ENCODE data around the gene TRAF3. TPM values are rescaled to one million over a fixed set of nuclear protein-coding genes. Genes with fewer than 3 reads are reported as not detected.
"Not testable (repeated sequence)": the region's sequence is repeated elsewhere in the genome, so short reads cannot be mapped to it uniquely, and the experiment has no call there.

Gene TRAF3
- polyA plus RNA-seq, 5 donors = 10.5 to 13.1 (median 10.9) TPM

DNA sequence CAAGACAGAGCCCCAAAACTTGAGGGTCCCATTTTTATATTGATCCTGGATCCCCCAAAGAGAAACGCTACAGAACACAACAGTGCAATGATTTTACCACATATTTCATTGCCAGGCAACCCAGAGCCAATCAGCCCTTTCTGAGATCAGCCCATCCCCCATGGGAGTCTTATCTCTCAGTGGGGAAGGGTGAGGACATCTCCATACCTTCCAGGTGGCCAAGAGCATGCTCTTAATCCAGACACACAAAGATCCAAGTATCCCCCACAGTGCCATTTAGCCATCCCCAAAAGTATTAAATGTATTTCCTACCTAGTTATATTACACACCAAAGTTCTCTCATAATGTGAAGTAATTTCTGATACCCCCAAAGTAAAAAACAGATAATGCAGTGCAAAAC, 82.7 kb downstream of the TRAF3 start:
- DNase-seq = no peak

DNA sequence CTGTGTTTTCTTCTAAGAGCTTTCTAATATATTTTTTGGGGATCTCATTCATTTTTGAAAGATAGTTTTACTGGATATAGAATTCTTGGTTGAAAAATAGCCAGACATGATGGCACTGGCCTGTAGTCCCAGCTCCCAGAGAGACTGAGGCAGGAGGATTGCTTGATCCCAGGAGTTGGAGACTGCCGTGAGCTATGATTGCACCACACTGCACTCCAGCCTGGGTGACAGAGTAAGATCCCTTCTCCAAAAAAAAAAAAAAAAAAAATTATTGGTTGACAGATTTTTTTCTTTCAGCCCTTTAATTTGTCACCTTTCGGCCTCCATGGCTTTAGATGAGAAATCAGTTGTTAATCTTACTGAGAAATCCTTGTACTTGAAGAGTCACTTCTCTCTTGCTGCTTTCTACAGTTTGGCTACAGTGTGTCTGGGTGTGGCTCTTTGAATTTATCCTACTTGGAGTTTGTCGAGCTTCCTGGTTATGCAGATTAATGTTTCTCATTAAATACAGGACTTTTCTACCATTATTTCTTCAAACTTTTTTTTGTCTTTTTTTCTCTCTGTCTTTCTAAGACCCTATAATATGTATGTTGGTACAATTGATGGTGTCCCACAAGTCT, 85.0 kb downstream of the TRAF3 start:
- DNase-seq = no peak

DNA sequence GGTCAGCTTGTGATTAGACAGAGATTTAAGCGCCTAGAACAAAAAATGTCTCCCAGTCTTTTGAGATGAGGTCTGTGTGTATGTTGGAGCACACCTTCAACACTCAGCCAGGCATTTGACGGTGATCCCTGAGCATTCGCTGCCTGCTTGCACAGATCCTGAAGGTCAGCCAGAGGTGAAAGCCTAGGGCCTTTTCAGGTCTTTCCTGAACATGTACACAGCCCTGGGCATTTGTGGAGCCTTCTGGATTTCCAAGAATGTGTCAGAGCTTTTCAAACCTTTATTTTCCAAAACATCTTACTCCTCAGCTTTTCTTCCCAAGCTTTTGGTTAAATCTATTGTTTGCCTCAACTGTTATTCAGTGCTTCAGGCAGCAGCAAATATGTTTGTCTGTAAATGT, 86.1 kb downstream of the TRAF3 start:
- no peak for DNase-seq

DNA sequence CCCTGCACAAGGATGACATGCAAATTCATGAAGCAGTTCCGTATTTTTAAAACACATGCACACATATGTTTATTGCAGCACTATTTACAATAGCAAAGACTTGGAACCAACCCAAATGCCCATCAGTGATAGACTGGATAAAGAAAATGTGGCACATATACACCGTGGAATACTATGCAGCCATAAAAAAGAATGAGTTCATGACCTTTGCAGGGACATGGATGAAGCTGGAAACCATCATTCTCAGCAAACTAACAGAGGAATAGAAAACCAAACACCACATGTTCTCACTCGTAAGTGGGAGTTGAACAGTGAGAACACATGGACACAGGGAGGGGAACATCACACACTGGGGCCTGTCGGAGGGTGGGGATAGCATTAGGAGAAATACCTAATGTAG, 88.7 kb downstream of the TRAF3 start:
- DNase-seq = not testable (repeated sequence)

DNA sequence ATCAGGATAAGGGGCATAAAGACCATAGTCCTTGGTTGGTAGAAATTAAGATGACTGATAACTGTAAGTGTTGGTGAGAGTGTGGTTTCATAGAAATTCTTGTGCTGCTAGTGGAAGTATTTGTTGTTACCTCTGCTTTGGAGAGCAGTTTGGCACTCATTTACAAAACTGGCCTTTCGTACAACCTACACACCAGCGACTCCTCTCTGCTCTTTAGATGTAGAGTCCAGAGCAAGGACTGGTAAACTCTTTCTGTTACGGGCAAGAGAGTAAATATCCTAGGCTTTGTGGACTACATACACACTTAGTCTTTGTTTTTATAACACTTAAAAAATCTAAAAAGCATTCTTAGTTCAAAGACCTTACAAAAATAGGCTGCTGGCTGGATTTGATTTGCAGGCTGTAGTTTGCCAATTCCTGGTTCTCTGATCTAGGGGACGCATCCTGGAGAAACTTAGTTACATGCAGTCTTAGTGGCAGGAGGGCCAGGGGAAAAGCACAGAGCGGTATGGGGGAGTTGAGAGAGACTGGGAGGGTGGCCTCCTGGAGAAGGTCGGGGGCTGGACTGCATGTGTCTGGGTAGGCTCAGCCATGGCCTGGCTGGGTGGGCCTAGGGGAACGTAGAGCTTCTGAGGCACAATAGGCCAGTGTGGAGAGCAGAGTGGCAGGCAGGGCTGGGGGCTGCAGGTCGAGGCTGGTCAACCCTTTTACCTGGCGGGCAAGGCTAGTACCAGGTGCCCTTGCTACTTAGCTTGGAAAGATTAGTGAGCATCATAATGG, 89.9 kb downstream of the TRAF3 start:
- DNase-seq = no peak

DNA sequence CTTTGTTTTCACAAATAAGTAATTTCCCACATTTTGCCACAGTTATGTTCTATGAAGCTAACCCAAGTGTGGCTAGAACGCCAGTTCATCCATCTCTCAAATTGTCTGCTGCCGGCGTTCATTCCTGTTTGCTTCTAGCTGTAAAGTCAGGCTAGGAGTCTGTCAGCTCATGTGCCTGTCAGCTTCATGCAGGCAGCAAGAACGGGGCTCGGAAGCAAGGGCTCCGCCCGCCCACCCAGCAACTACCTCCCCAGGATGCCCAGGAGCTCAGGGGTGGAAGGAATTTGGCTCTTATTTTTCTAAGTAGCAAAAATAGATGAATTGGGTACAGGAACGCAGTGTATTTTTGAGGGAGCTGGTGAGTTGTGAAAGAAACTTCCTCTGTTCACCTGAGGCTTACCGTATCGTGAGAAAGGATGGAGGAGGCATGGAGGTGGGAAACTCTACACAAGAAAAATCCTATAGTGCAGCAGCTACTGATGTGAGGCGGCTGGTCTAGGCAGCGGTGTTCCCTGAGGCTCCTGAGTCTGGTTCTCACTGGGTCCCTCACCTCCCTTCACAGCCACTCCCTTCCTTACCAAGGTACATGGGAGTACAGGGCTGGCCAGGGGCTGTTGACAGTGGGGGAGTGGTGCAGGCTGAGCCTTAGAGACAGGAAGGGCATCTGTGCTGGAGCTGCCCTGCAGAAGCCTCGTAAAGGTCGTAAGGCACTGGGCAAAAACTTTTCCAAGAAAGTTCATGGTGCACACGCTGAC, 90.8 kb downstream of the TRAF3 start:
- DNase-seq = no peak

DNA sequence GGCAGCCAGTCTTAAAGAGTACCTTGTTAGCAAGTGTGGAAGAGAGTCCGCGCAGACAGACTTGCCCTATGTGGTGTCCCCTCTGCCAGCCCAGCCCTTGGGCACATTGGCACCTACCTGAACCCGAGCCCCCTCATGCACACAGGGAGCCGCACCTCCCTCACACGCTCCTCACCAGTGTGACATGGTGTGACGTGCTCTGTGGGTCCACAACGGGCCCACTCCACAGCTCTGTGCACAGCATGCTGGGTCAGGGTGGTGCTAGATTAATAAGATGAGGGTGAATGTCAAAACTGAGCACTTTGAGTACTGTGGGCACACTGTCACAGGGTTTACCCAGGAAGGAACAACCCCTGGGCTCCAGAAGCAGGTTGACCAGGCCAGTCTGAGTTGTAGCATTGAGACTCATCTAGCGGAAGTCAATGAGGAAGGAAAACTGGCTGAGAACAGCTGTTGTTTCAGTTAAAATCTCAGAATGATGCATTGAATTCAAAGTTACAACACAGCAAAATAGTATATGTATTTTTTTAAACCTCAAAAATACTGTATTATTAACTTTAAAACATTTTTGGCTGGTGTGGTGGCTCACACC, 91.8 kb downstream of the TRAF3 start:
- no peak for DNase-seq

DNA sequence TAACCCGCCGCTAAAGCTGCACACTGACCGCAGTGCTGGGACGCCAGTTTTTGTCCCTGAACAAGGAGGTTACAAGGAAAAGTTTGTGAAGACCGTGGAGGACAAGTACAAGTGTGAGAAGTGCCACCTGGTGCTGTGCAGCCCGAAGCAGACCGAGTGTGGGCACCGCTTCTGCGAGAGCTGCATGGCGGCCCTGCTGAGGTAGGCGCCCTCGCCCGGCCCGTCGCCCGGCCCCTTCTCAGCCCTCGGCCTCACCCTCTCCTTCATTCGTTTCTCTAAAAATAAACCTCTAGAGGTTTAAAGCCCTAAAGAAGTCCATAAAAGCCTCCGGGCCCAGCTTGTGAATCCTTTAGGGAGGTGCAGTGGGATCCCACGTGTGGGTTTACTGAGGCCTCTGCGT, 93.0 kb downstream of the TRAF3 start:
- DNase-seq = no peak

DNA sequence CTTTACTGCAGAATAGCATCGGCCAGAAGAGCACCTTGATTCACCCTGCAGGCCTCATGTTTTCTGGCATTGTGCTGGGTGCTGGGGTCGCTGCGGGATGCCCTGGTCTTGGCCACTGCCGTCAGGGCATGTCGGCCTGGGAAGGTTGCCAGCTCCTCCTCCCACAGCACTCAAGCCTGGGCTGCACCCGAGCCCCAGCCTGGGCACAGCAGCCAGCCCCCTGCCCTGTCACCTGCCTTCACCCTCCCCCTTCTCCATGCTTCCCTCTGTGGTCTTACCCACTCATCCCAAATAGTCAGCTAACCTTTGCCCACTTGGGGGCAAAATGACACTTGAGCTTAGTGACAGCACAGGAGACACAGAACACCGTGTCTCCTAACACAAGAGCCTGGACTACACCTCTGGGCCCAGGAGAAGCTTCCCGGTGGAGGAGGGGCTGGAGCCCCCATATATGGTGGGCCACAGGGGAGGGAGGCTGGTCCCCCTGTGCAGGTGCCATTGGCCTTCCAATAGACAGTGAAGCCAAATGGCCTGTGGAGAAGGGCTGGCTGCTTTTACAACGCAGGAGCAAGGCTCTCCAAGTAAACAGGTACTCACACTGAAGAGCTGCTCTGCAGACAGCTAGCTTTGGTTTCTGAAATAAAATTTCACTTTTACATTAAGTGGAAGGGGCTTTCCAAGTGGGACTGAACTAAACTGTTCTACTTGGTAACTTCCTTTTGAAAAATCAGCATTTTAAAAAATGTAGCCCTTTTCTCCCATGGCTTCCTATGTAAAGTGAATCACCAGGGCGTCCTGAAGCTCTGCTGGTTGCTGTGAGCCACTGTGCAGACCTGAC, 94.0 kb downstream of the TRAF3 start:
- no peak for DNase-seq

DNA sequence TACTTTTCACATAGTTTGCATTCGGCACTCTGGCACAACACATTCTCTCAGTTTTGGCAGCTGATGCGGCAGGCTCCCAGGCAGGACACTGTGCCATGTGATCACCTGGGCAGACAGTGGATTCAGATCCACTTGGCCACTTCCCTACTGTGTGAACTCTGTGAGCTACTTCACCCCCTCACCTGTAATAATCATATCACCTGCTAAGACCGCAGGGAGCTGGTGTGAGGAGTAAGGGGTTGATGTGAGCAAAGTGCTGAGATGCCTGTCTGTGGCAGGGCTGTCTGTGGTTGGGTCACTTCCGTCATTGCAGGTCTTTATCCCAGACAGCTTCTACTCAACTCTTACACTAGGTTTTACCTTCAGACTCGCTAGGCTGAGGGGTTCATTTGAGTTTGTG, 94.8 kb downstream of the TRAF3 start:
- no peak for DNase-seq

DNA sequence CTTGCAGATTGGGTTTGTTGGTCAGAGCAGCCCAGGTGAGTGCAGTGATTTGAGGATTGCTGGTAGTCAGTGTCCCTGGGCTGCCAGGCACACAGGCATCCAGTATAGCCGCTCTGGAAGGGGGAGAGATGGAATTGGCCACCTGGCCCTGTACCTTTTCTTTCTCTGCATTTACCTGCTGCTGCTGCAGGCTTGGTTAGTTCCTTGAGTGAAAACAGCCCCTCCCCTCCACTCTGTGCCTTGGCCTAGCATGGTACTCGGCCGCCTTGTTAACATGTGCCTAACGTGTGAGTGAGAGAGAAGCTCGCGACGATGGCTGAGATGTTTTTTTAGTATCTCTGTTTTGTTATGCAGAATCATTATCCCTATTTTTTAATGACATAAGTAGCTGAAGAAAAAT, 95.9 kb downstream of the TRAF3 start:
- no peak for DNase-seq

DNA sequence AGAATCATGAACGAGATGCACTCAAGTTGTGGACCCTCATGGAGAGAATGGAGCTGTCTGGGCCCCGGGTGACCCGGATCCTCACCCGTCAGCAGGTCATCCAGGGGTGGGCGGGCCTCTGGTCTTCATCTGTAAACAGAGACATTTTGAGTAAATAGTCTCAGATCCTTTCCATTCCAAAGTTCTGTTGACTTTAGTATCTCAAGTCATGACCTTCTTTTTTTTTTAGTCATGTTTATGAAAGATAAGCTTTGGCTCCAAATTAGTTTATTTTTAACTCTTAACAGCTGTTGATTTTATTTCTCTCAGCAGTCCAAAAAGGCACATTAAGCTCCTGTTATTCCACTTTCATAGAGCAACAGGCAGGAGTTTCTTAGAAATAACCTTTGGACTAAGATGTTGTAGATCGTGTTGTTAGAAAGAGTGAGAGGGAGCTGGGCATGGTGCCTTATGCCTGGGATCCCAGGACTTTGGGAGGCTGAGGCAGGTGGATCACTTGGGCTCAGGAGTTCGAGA, 96.4 kb downstream of the TRAF3 start:
- no peak for DNase-seq

DNA sequence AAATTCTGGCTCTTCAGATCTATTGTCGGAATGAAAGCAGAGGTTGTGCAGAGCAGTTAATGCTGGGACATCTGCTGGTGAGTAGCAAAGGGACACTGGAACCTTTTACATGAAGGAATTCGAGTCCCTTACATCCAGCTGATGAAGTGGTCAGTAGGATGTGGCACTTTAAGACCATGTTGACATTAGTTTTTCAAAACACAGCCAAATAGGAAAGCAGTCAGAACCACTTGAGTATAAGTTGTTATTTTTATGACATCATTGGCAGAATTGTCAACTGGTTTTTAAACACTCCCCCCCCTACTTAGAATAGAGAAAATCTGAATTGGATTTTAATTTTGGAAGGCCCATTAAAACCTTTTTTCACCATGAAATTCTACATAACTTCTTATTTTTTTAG, 98.4 kb downstream of the TRAF3 start:
- no peak for DNase-seq

DNA sequence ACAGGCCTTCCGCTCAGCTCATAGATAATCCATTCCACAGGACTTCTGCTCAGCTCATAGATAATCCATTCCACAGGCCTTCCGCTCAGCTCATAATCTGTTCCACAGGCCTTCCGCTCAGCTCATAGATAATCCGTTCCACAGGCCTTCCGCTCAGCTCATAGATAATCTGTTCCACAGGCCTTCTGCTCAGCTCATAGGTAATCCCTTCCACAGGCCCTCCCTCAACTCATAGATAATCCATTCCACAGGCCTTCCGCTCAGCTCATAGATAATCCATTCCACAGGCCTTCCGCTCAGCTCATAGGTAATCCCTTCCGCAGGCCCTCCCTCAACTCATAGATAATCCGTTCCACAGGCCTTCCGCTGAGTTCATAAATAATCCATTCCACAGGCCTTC, 100.3 kb downstream of the TRAF3 start:
- not testable (repeated sequence) for DNase-seq

DNA sequence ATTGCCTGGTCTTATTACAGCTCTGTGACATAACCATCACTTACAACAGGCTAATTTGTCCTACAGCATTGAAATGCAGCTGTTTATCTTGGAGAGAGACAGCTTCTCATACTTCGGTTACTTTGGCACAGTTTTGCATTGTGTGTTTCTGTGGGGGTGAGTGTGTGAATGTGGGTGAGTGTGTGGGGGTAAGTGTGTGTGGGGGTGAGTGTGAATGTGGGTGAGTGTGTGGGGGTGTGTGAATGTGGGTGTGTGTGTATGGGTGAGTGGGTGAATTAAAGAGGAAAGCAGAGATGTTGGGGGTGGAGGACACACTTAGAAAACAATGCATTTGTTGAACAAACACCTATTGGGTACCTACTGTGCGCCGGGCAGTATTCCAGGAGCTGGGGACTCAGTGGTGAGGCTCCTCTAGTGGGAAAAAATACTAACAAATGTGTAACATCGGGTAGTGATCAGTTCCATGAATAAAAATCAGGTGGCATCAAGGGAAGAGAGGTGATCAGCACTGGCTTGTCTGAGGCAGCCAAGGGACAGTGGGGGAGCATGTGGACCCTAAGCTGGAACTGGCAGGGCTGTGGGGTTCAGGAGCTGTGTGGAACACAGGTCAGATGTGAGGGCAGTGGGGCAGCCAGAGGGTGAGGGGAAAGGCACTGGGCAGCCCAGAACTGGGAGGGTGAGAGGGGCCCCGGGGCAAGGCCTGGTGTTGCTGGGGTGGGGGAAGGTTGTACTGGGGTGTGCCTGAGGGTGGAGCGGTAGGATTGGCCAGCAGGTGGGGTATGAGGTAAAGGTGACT, 101.1 kb downstream of the TRAF3 start:
- DNase-seq = no peak

DNA sequence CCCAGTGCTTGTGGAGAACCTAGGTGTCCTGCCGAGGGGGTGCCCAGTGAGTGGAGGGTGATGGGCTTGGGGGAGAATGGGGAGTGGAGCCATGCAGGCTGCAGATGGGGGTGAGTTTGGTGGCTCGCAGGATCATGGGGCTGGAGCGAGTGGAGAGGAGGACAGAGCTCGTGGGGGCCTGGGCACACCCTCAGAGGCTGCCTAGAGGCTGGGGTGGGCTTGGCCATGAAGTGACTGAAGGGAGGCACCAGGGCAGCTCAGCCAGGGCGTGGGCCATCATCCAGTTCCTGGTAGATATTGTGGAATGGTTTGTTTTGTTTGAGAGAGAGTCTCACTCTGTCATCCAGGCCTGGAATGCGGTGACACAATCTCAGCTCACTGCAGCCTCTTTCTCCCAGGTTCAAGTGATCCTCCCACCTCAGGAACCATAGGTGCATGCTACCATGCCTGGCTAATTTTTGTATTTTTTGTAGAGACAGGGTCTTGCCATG, 101.8 kb downstream of the TRAF3 start:
- DNase-seq = no peak

DNA sequence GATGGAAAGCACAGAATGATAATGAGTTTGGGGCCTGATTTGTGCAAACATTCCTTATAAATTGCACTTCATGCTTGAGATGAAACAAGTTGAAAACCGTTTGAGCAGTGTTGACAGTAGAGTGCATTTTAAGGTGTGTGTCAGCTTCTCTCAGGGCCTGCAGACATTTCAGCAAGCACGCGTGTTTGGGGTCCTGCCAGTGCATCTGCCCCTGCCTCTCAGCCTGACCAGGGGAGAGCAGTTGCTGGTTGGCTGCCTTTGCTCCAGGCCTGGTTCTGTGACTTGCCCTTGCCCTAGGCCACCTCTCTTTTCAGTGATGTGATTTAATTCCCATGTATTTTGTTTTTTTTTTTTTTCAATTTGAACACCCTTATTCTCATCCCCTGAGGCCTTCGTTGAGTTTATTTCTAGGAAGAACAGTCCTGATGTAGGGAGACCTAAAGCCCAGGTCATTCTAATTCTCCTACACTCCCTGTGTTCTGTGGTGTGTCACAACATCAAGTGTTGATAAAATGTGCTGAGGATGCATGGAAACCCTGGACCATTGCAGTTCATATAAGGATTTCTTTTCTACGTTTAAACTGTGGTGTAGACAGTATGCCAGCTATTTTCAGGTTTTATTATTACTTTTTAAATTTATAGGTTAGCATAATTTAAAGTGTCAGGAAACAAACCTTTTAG, 105.1 kb downstream of the TRAF3 start:
- no peak for DNase-seq

DNA sequence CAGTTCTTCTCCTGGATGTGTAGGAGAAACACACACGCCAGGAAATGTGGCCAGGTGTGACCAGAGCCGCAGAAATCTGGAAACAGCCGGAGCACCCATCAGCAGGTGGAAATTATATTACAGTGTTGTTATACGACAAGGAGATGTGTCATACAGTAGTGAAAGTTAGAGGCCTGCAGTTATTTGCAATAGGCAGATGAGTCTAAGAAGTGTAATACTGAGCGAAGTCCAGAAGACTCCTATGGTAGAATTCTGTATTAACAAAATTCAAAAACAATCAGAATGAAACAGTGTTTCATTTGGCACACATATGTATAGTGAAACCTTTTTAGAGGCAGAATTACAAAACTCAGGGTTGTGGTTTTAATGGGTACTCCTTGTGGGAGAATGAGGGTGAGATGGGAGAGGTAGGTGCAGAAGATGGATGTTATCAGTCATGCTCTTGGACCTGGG, 105.9 kb downstream of the TRAF3 start:
- no peak for DNase-seq

DNA sequence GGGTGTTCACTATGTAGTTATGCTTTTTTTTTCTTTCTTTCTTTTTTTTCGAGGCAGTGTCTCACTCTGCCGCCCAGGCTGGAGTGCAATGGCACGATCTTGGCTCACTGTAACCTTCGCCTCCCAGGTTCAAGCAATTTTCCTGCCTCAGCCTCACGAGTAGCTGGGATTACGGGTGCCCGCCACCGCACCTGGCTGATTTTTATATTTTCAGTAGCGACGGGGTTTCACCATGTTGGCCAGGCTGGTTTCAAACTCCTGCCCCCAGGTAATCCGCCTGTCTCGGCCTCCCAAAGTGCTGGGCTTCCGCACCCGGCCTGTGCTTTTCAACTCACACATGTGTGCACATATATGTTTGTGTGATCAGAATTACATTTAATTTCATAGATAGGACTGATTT, 106.3 kb downstream of the TRAF3 start:
- no peak for DNase-seq
